SK-N-MC (cell line): ENCODE data around the gene SLC1A2.

Experiments
- EZH2 ChIP-seq: fragments of 200-600 bp; sonication (generic); IDR thresholded peaks from one replicate; pipeline ENCODE4 v1.6.1; 2017; ENCODE audit warnings: antibody characterized with exemption
- FOXP2 ChIP-seq: optimal IDR thresholded peaks from 2 replicates; pipeline ENCODE3; 2011; ENCODE audit warnings: mild to moderate bottlenecking, moderate library complexity; ENCODE audit not compliant: insufficient read depth; ENCODE audit errors: extremely low read length, control extremely low read depth
- POLR2AphosphoS5 ChIP-seq: IDR thresholded peaks from 2 replicates; pipeline ENCODE4 v1.6.1; 2012; ENCODE audit warnings: mild to moderate bottlenecking, low read depth, low read length, borderline replicate concordance

GRCh38 chr11:35404388-35404775 lies 15.0 kb downstream of the SLC1A2 start:
- TF ChIP-seq EZH2 (no peak), POLR2AphosphoS5 (no peak), FOXP2 (no peak)
